ENCODE data around the gene PTBP1. TPM values are rescaled to one million over a fixed set of nuclear protein-coding genes. Genes with fewer than 3 reads are reported as not detected.
A peak's percentile ranks its signal among the peaks of the same experiment; 100 is the strongest.

PTBP1 gene
- total and polyA plus RNA-seq, 9 of the 15 experiments (the other 6 are each of a cell fraction or from before 2014, with no cell fraction given), result 14.0 to 759 (median 234) TPM

DNA sequence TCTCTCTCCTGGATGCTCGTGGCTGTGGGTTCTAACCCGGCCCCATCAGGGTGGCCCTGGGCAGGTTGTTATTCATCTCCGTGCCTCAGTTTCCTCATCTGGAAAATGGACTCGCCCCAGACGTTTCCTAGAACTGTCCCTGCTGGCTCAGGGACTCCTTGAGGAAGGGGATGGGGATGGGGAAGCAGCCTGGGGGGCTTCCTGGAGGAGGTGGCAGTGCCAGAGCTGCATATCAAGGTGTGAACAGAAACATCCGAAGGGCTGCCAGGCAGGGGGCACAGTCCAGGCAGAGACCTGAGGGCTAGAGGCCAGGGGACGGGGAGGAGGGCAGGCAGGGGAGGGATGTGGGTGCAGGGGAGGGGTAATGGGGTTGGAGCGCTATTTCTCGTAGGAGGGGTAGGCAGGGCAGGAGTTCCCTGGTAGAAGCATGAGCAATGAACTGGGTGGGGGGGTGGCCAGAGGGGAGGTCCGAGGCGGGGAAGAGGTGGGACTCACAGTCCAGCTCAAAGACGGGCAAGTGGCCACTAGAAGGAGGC is 51.2 kb downstream of the PTBP1 start (continued):
- TF ChIP-seq, protein P1, sequence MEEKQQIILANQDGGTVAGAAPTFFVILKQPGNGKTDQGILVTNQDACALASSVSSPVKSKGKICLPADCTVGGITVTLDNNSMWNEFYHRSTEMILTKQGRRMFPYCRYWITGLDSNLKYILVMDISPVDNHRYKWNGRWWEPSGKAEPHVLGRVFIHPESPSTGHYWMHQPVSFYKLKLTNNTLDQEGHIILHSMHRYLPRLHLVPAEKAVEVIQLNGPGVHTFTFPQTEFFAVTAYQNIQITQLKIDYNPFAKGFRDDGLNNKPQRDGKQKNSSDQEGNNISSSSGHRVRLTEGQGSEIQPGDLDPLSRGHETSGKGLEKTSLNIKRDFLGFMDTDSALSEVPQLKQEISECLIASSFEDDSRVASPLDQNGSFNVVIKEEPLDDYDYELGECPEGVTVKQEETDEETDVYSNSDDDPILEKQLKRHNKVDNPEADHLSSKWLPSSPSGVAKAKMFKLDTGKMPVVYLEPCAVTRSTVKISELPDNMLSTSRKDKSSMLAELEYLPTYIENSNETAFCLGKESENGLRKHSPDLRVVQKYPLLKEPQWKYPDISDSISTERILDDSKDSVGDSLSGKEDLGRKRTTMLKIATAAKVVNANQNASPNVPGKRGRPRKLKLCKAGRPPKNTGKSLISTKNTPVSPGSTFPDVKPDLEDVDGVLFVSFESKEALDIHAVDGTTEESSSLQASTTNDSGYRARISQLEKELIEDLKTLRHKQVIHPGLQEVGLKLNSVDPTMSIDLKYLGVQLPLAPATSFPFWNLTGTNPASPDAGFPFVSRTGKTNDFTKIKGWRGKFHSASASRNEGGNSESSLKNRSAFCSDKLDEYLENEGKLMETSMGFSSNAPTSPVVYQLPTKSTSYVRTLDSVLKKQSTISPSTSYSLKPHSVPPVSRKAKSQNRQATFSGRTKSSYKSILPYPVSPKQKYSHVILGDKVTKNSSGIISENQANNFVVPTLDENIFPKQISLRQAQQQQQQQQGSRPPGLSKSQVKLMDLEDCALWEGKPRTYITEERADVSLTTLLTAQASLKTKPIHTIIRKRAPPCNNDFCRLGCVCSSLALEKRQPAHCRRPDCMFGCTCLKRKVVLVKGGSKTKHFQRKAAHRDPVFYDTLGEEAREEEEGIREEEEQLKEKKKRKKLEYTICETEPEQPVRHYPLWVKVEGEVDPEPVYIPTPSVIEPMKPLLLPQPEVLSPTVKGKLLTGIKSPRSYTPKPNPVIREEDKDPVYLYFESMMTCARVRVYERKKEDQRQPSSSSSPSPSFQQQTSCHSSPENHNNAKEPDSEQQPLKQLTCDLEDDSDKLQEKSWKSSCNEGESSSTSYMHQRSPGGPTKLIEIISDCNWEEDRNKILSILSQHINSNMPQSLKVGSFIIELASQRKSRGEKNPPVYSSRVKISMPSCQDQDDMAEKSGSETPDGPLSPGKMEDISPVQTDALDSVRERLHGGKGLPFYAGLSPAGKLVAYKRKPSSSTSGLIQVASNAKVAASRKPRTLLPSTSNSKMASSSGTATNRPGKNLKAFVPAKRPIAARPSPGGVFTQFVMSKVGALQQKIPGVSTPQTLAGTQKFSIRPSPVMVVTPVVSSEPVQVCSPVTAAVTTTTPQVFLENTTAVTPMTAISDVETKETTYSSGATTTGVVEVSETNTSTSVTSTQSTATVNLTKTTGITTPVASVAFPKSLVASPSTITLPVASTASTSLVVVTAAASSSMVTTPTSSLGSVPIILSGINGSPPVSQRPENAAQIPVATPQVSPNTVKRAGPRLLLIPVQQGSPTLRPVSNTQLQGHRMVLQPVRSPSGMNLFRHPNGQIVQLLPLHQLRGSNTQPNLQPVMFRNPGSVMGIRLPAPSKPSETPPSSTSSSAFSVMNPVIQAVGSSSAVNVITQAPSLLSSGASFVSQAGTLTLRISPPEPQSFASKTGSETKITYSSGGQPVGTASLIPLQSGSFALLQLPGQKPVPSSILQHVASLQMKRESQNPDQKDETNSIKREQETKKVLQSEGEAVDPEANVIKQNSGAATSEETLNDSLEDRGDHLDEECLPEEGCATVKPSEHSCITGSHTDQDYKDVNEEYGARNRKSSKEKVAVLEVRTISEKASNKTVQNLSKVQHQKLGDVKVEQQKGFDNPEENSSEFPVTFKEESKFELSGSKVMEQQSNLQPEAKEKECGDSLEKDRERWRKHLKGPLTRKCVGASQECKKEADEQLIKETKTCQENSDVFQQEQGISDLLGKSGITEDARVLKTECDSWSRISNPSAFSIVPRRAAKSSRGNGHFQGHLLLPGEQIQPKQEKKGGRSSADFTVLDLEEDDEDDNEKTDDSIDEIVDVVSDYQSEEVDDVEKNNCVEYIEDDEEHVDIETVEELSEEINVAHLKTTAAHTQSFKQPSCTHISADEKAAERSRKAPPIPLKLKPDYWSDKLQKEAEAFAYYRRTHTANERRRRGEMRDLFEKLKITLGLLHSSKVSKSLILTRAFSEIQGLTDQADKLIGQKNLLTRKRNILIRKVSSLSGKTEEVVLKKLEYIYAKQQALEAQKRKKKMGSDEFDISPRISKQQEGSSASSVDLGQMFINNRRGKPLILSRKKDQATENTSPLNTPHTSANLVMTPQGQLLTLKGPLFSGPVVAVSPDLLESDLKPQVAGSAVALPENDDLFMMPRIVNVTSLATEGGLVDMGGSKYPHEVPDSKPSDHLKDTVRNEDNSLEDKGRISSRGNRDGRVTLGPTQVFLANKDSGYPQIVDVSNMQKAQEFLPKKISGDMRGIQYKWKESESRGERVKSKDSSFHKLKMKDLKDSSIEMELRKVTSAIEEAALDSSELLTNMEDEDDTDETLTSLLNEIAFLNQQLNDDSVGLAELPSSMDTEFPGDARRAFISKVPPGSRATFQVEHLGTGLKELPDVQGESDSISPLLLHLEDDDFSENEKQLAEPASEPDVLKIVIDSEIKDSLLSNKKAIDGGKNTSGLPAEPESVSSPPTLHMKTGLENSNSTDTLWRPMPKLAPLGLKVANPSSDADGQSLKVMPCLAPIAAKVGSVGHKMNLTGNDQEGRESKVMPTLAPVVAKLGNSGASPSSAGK (IDR thresholded peaks at IDR 0.05), result no peak
- TF ChIP-seq PURB (CRISPR knock-in tag; IDR thresholded peaks at IDR 0.05; ENCODE audit: low read depth) (no peak), KDM1A (IDR thresholded peaks at IDR 0.05) (peak; percentile 31 to 78; a peak in 3 of 4 replicates), ZNF77 (CRISPR knock-in tag; IDR thresholded peaks at IDR 0.05) (no peak), PCBP1 (IDR thresholded peaks at IDR 0.05; ENCODE audit: low read depth, low read length, poor library complexity, severe bottlenecking) (no peak), PHB2 (IDR thresholded peaks at IDR 0.05; ENCODE audit: low read depth) (no peak), ZNF24 (IDR thresholded peaks at IDR 0.05) (no peak), NFIX (CRISPR knock-in tag; IDR thresholded peaks at IDR 0.05; ENCODE audit: low read depth) (no peak), RBM25 (IDR thresholded peaks at IDR 0.05; ENCODE audit: low read depth, low read length, severe bottlenecking) (peak; percentile 73)
- TF ChIP-seq, protein P2, sequence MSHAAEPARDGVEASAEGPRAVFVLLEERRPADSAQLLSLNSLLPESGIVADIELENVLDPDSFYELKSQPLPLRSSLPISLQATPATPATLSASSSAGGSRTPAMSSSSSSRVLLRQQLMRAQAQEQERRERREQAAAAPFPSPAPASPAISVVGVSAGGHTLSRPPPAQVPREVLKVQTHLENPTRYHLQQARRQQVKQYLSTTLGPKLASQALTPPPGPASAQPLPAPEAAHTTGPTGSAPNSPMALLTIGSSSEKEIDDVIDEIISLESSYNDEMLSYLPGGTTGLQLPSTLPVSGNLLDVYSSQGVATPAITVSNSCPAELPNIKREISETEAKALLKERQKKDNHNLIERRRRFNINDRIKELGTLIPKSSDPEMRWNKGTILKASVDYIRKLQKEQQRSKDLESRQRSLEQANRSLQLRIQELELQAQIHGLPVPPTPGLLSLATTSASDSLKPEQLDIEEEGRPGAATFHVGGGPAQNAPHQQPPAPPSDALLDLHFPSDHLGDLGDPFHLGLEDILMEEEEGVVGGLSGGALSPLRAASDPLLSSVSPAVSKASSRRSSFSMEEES (CRISPR knock-in tag; IDR thresholded peaks at IDR 0.05), result no peak

All from K562 (cell line).